ENCODE measurements around the gene DEGS2.

DNA sequence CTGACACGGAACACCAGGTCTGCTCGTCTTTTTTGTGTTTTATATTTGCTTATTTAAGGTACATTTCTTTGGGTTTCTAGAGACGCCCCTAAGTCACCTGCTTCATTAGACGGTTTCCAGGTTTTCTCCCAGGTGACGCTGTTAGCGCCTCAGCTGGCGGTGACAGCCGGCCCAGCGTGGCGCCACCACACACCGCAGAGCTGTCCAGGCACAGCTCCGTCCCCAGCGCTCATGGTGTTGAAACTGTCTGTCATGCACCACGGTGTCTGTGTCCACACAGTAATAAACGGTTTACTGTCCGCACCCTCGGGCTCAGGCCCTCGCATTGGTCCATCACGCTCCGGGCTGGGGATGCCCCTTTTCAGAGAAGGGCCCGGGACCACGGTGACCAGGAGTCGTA, 15.5 kb downstream of the DEGS2 start:
- TF ChIP-seq POLR2A (IDR thresholded peaks at IDR 0.05; ENCODE audit: extremely low read depth, insufficient read length) = no peak
- TF ChIP-seq, protein P1, sequence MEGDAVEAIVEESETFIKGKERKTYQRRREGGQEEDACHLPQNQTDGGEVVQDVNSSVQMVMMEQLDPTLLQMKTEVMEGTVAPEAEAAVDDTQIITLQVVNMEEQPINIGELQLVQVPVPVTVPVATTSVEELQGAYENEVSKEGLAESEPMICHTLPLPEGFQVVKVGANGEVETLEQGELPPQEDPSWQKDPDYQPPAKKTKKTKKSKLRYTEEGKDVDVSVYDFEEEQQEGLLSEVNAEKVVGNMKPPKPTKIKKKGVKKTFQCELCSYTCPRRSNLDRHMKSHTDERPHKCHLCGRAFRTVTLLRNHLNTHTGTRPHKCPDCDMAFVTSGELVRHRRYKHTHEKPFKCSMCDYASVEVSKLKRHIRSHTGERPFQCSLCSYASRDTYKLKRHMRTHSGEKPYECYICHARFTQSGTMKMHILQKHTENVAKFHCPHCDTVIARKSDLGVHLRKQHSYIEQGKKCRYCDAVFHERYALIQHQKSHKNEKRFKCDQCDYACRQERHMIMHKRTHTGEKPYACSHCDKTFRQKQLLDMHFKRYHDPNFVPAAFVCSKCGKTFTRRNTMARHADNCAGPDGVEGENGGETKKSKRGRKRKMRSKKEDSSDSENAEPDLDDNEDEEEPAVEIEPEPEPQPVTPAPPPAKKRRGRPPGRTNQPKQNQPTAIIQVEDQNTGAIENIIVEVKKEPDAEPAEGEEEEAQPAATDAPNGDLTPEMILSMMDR (IDR thresholded peaks at IDR 0.05; ENCODE audit: low read depth, low read length) = no peak
- TF ChIP-seq, protein P2, sequence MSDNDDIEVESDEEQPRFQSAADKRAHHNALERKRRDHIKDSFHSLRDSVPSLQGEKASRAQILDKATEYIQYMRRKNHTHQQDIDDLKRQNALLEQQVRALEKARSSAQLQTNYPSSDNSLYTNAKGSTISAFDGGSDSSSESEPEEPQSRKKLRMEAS (IDR thresholded peaks at IDR 0.05; ENCODE audit: low read depth, low read length) = no peak
